Measurements from ENCODE around the gene TMED1.
"Not testable (repeated sequence)": the region's sequence is repeated elsewhere in the genome, so short reads cannot be mapped to it uniquely, and the experiment has no call there.

TMED1 gene, protein sequence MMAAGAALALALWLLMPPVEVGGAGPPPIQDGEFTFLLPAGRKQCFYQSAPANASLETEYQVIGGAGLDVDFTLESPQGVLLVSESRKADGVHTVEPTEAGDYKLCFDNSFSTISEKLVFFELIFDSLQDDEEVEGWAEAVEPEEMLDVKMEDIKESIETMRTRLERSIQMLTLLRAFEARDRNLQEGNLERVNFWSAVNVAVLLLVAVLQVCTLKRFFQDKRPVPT

DNA sequence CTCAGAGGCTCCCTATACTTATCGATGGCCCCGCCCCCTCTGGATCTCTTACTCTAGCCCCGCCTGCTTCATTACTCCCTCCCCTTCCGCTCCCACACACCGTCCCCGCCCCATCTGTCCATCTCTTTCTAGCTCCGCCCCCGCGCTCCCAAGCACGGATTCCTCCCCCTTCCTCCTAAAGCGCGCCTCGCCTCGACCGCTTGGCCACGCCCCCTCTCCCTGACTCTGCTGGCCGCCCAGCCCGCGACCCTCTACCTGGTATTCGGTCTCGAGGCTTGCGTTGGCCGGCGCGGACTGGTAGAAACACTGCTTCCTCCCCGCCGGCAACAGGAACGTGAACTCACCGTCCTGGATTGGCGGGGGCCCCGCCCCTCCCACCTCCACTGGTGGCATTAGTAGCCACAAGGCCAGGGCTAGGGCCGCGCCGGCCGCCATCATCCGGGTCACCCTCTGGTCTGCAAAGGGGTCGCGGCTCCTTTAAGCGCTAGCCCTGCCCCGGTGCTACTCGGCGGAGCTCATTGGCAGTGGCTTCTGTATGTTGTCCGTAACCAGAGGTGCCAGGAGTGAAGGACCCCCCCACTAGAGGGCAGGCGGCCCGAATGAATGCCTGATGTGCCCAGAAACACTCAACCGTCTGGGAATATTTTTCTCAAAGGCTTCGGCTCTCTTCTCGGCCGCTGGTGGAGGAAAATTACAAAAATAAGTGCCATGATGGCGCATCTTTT, at the start of gene TMED1:
TMED1 (minus strand) TSS at position 459 of the 725 bp plus-strand sequence; CDS start at position 438, 21 bp downstream.
- Histone ChIP-seq H3K27me3 (ENCODE audit: control insufficient read depth in 1 of 2, insufficient read depth in 2 of 2, low read length in 2 of 2) (no peaks in the 10 kb centered on the region), H3K36me3 (ENCODE audit: control insufficient read depth in 2 of 2, insufficient read depth in 2 of 2, low read length in 2 of 2) (peaks cover 0 to 10% of the 10 kb centered on the region in 2 donors), H3K4me3 (ENCODE audit: low read length in 2 of 2) (peak within 1 kb of the TSS; percentile 87), H3K27ac (ENCODE audit: low read length) (peak within 1 kb of the TSS; percentile 97), H3K9me3 (ENCODE audit: control insufficient read depth in 2 of 2, low read length in 2 of 2) (peaks cover 0 to 3% of the 10 kb centered on the region in 2 donors), H3K4me1 (ENCODE audit: control insufficient read depth, insufficient read depth, low read length) (peaks cover 15% of the 10 kb centered on the region), H3K9ac (ENCODE audit: low read length in 2 of 2) (peak within 1 kb of the TSS; percentile 90 to 91)

DNA sequence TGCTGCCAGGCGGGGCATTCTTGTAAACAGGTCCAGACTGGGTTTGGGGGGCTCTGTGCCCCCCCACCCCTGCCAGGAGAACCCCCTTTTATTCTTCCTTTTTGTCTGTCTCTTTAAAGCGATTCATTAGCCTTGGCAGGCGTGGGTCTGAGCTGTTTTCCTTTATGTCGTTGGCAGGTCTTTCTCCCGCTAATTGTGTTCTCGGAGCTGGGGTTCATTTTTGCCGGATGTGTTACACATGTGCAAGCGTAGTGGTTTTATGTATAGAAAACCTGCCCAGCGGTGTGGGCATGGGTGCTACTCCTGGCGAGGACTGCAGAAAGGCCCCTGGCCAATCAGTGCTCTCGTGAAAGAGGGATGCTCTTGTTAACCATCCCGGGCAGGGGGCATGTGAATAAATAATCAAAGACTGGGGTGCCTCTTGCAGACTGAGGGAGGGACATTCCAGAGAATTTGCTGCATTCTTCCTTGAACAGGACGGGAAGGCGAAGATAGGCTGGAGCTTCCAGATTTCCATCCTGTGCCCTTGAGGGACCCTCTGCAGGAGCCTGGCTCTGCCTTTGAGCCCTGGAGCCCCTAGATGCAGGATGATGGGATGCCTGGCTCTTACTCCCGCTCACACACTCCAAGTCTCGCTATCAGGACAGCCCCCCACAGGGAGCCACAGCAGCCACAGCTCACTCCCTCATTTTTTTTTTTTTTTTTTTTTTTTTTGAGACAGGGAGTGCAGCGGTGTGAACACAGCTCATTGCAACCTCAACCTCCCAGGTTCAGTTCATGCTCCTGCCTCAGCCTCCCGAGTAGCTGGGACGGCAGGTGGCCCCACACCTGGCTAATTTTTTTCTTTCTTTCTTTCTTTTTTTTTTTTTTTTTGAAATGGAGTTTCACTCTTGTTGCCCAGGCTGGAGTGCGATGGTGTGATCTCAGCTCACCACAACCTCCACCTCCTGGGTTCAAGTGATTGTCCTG, 49.5 kb upstream of the TMED1 start:
- Histone ChIP-seq H3K27me3 (ENCODE audit: control insufficient read depth in 1 of 2, insufficient read depth in 2 of 2, low read length in 2 of 2) (no peaks in the 10 kb centered on the region), H3K4me3 (ENCODE audit: low read length in 2 of 2) (no peak overlapping the region), H3K27ac (ENCODE audit: low read length) (peak overlapping the region; percentile 53), H3K9me3 (ENCODE audit: control insufficient read depth in 2 of 2, low read length in 2 of 2) (no peaks in the 10 kb centered on the region), H3K9ac (ENCODE audit: low read length in 2 of 2) (peak overlapping the region in 1 of 2 donors; percentile 4), H3K36me3 (ENCODE audit: control insufficient read depth in 2 of 2, insufficient read depth in 2 of 2, low read length in 2 of 2) (no peaks in the 10 kb centered on the region), H3K4me1 (ENCODE audit: control insufficient read depth, insufficient read depth, low read length) (peaks cover 45% of the 10 kb centered on the region)

DNA sequence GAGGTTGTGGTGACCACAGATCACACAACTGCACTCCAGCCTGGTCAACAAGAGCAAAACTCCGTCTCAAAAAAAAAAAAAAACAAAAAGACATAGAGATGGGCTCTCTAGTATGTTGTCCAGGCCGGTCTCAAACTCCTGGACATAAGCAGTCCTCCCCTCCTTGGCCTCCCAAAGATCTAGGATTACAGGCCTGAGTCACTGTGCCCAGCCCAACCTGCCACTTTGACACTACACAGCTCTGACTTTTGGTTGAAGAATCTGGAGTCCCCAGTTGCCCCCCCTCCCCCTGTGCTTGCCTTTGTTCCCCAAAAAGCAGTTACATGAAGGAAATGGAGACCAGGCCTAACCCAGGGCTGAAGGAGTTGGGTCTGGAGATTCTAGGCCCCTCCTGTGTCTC, 48.3 kb upstream of the TMED1 start:
- Histone ChIP-seq H3K4me3 (ENCODE audit: low read length in 2 of 2) (no peak overlapping the region), H3K36me3 (ENCODE audit: control insufficient read depth in 2 of 2, insufficient read depth in 2 of 2, low read length in 2 of 2) (no peaks in the 10 kb centered on the region), H3K27ac (ENCODE audit: low read length) (peak overlapping the region; percentile 53), H3K9me3 (ENCODE audit: control insufficient read depth in 2 of 2, low read length in 2 of 2) (no peaks in the 10 kb centered on the region), H3K27me3 (ENCODE audit: control insufficient read depth in 1 of 2, insufficient read depth in 2 of 2, low read length in 2 of 2) (no peaks in the 10 kb centered on the region), H3K9ac (ENCODE audit: low read length in 2 of 2) (no peak overlapping the region), H3K4me1 (ENCODE audit: control insufficient read depth, insufficient read depth, low read length) (peaks cover 46% of the 10 kb centered on the region)

DNA sequence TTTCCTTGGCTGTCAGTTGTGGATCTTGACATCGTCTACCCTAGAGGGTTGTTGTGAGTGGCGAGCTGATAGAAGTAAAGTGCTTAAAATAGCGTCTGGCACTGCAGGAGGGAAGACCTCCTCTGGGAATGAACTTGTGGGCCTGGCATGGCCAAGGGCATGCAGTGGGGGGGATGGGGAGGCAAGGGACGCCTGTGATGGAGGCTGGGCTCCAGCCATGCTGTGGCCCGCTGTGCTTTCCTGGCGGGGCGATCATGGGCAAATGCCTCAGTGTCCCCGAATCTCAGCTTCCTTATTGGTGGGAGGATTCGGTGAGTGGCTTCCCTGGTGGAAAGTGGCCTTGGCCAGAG, 46.1 kb upstream of the TMED1 start:
- H3K27ac ChIP-seq (ENCODE audit: low read length): no peak overlapping the region
- peaks cover 36% of the 10 kb centered on the region for H3K4me1 ChIP-seq (ENCODE audit: control insufficient read depth, insufficient read depth, low read length)

DNA sequence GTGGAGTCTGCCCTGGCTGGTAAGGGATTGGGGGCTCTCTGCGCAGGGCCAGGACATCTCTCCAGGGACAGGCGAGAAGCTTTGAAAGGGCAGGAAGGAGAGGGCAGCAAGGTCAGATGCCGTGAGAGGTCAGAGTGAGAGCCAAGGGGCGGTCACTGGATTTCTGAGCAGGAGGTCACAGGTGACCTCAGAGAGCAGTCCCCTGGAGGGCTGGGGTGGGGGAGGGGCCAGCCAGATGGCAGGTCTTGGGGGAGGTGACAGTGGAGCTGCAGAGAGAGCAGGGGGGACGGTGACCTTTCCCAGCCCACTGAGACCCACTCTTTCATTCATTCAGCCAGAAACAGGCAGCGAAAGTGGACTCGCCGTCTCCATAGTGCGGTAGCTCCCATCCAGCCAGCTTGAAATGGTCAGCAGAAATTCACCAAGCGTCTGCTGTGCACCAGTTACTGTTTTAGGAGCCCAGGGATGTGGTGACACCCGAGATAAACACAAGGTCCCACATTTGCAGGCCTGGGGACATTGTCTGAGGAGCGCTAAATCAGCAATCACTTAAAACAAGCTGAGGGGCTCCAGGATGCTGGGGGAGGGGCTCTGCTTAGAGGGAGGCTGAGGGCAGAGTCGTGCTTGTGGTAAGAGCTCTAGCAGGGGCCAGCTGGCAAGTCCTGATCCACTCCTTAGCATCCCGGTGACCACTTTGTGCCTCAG, 45.5 kb upstream of the TMED1 start:
- H3K9ac ChIP-seq (ENCODE audit: low read length in 2 of 2): no peak overlapping the region

More for the DNA sequence above, 46.1 kb upstream of the TMED1 start:
- H3K27me3 ChIP-seq (ENCODE audit: control insufficient read depth in 1 of 2, insufficient read depth in 2 of 2, low read length in 2 of 2): no peaks in the 10 kb centered on the region
- no peaks in the 10 kb centered on the region for H3K36me3 ChIP-seq (ENCODE audit: control insufficient read depth in 2 of 2, insufficient read depth in 2 of 2, low read length in 2 of 2)
- H3K4me3 ChIP-seq (ENCODE audit: low read length in 2 of 2): no peak overlapping the region
- H3K9me3 ChIP-seq (ENCODE audit: control insufficient read depth in 2 of 2, low read length in 2 of 2): no peaks in the 10 kb centered on the region
- no peak overlapping the region for H3K9ac ChIP-seq (ENCODE audit: low read length in 2 of 2)

DNA sequence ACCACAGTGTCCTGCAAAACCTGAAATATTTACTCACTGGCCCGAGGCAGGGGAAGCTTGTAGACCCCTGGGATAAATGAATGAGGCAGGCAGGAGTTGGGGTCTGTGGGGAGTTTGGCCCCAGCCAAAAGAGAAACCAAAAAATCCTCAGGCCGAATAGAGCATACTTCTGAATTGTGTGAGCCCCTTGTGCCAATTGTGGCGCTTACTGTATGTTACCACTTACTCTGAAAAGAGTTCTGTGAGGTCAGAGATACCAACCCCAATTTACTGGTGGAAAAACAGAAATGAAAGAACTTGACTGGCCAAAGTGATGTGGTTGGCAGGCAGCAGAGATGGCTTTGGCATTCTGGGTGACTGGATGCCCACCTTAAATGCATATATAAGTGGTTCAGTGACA, 42.2 kb upstream of the TMED1 start:
- Histone ChIP-seq H3K4me1 (ENCODE audit: control insufficient read depth, insufficient read depth, low read length) (peaks cover 29% of the 10 kb centered on the region), H3K27ac (ENCODE audit: low read length) (no peak overlapping the region), H3K9me3 (ENCODE audit: control insufficient read depth in 2 of 2, low read length in 2 of 2) (no peaks in the 10 kb centered on the region), H3K4me3 (ENCODE audit: low read length in 2 of 2) (no peak overlapping the region), H3K36me3 (ENCODE audit: control insufficient read depth in 2 of 2, insufficient read depth in 2 of 2, low read length in 2 of 2) (no peaks in the 10 kb centered on the region), H3K27me3 (ENCODE audit: control insufficient read depth in 1 of 2, insufficient read depth in 2 of 2, low read length in 2 of 2) (no peaks in the 10 kb centered on the region), H3K9ac (ENCODE audit: low read length in 2 of 2) (no peak overlapping the region)

More for the DNA sequence above, 45.5 kb upstream of the TMED1 start:
- Histone ChIP-seq H3K27ac (ENCODE audit: low read length) (no peak overlapping the region), H3K9me3 (ENCODE audit: control insufficient read depth in 2 of 2, low read length in 2 of 2) (no peaks in the 10 kb centered on the region), H3K36me3 (ENCODE audit: control insufficient read depth in 2 of 2, insufficient read depth in 2 of 2, low read length in 2 of 2) (no peaks in the 10 kb centered on the region), H3K27me3 (ENCODE audit: control insufficient read depth in 1 of 2, insufficient read depth in 2 of 2, low read length in 2 of 2) (no peaks in the 10 kb centered on the region), H3K4me1 (ENCODE audit: control insufficient read depth, insufficient read depth, low read length) (peaks cover 37% of the 10 kb centered on the region), H3K4me3 (ENCODE audit: low read length in 2 of 2) (no peak overlapping the region)

DNA sequence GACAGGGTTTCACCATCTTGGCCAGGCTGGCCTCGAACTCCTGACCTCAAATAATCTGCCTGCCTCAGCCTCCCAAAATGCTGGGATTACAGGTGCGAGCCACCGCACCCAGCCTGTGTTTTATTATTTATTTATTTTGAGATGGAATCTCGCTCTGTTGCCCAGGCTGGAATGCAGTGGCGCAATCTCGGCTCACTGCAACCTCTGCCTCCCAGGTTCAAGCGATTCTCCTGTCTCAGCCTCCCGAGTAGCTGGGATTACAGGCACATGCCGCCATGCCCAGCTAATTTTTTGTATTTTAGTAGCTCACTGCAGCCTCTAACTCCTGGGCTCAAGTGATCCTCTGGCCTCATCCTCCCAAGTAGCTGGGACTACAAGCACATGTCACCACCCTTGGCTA, 41.6 kb upstream of the TMED1 start:
- peaks cover 34% of the 10 kb centered on the region for H3K4me1 ChIP-seq (ENCODE audit: control insufficient read depth, insufficient read depth, low read length)
- H3K9me3 ChIP-seq (ENCODE audit: control insufficient read depth in 2 of 2, low read length in 2 of 2); H3K27ac ChIP-seq (ENCODE audit: low read length); H3K4me3 ChIP-seq (ENCODE audit: low read length in 2 of 2); H3K9ac ChIP-seq (ENCODE audit: low read length in 2 of 2); H3K27me3 ChIP-seq (ENCODE audit: control insufficient read depth in 1 of 2, insufficient read depth in 2 of 2, low read length in 2 of 2); H3K36me3 ChIP-seq (ENCODE audit: control insufficient read depth in 2 of 2, insufficient read depth in 2 of 2, low read length in 2 of 2): not testable (repeated sequence)

DNA sequence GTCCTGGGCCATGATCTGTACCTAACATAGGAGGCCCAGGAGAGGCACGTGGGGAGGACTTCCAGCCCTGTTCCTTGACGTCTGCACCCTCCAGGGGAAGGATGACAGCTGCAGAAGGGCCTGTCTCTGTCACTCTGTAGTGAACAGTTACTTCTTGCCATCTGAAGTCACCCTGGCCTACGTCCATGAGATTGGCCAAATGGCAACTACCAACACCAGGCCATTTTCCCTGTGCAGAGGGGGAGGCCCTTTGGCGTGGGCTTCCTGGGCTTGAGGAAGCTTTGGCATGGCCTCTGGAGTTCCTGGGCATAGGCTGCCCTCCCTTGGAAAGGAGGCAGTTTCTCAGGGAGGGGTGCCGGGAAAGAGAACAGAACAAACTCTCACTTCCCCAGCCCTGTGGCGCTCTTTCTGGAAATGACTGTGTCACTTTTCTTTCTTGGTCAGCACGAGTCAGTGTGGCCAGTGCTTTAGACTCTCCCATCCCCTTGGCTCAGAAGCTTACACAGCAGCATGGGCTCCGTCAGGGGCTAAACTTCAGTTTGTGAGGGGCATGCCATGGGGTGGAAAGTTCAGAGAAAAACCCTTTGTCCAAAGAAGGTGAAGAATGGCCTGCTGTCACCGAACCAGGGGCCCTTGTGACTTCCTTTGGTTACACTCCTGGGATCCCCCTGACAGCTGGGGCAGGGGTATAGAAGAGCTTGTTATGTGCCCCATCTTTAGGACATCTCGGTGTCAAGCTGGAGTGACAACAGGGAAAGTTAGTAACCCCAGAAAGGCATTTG, 40.6 kb upstream of the TMED1 start:
- Histone ChIP-seq H3K4me1 (ENCODE audit: control insufficient read depth, insufficient read depth, low read length) (peaks cover 30% of the 10 kb centered on the region), H3K36me3 (ENCODE audit: control insufficient read depth in 2 of 2, insufficient read depth in 2 of 2, low read length in 2 of 2) (no peaks in the 10 kb centered on the region), H3K27me3 (ENCODE audit: control insufficient read depth in 1 of 2, insufficient read depth in 2 of 2, low read length in 2 of 2) (no peaks in the 10 kb centered on the region), H3K9ac (ENCODE audit: low read length in 2 of 2) (no peak overlapping the region), H3K27ac (ENCODE audit: low read length) (no peak overlapping the region), H3K4me3 (ENCODE audit: low read length in 2 of 2) (no peak overlapping the region), H3K9me3 (ENCODE audit: control insufficient read depth in 2 of 2, low read length in 2 of 2) (no peaks in the 10 kb centered on the region)

DNA sequence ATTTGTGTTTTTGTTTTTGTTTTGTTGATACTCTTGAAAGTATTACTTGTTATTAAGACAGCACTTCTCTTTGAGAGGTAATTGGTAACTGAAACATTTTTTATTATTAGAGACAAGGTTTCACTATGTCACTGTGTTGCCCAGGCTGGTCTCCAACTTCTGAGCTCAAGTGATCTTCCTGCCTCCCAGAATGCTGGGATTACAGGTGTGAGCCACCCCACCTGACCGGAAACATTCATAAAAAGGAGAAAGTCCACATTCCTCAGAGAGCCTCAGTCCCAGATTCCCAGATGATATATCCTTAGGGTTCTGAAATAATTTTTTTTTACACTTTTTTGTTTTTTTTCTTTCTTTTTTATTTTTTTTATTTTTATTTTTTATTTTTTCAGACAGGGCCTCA, 38.0 kb upstream of the TMED1 start:
- no peaks in the 10 kb centered on the region for H3K27me3 ChIP-seq (ENCODE audit: control insufficient read depth in 1 of 2, insufficient read depth in 2 of 2, low read length in 2 of 2)
- H3K9me3 ChIP-seq (ENCODE audit: control insufficient read depth in 2 of 2, low read length in 2 of 2): no peaks in the 10 kb centered on the region

More for the DNA sequence above, 38.0 kb upstream of the TMED1 start:
- no peak overlapping the region for H3K4me3 ChIP-seq (ENCODE audit: low read length in 2 of 2)
- no peaks in the 10 kb centered on the region for H3K36me3 ChIP-seq (ENCODE audit: control insufficient read depth in 2 of 2, insufficient read depth in 2 of 2, low read length in 2 of 2)
- H3K9ac ChIP-seq (ENCODE audit: low read length in 2 of 2): no peak overlapping the region
- H3K27ac ChIP-seq (ENCODE audit: low read length): no peak overlapping the region
- H3K4me1 ChIP-seq (ENCODE audit: control insufficient read depth, insufficient read depth, low read length): peaks cover 25% of the 10 kb centered on the region
